ENCODE results near the gene PPFIA1. TPM values are rescaled to one million over a fixed set of nuclear protein-coding genes. Genes with fewer than 3 reads are reported as not detected.

PPFIA1 gene
- total and polyA plus RNA-seq, 8 donors = 14.9 to 28.7 (median 21.1) TPM

DNA sequence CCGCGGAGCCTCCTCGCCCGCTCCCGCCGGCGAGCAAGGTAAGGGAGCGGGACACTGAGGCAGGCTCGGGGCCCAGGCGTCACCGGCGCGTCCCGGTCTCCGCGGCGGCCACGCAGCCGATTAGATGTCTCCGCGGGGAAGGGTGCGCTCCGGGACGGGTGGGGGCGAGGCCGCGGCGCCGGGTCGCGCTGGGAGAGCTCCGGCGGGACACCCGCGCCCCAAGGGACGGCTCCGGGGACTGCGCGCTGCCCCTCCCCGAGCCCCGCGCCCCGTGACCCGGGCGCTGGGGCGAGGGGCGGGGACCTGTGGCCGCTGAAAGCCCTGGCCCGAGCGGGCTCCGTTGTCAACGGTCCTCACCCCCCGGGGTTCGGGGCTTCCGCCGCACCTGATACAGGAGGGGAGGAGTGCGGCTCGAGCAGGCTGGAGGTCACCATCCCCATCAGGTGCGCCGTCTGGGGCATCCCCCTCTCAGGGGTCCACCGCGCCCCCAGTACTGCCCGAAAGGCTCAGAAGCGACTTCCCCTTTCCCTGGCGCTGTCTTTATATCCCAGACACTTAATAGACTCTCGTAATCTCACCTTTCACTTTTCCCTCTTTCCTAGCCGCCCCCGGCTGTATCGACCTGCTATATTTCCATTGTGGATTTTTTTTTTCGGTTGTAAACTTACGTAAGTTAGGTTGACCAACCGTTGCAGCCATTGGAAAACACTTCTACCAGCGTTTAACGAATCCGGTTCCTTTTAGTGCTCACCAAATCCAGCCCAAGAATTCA is 573 bp downstream of the PPFIA1 start:
- intact Hi-C loops (cut with DNase I) = no loop called here
- H3K27me3 ChIP-seq = no peaks in the 10 kb centered on the region
- H3K4me3 ChIP-seq = peak overlapping the region; percentile 72 to 94 (median 88)
- WGBS, 2 donors = 1 to 2% methylated on average over 43 to 75 of the region's 75 CpGs
- FAIRE-seq (no peak), ATAC-seq (peak; percentile 27 to 53 (median 32)), DNase-seq (peak; percentile 28 to 84 (median 56))
- TF ChIP-seq, protein P1, sequence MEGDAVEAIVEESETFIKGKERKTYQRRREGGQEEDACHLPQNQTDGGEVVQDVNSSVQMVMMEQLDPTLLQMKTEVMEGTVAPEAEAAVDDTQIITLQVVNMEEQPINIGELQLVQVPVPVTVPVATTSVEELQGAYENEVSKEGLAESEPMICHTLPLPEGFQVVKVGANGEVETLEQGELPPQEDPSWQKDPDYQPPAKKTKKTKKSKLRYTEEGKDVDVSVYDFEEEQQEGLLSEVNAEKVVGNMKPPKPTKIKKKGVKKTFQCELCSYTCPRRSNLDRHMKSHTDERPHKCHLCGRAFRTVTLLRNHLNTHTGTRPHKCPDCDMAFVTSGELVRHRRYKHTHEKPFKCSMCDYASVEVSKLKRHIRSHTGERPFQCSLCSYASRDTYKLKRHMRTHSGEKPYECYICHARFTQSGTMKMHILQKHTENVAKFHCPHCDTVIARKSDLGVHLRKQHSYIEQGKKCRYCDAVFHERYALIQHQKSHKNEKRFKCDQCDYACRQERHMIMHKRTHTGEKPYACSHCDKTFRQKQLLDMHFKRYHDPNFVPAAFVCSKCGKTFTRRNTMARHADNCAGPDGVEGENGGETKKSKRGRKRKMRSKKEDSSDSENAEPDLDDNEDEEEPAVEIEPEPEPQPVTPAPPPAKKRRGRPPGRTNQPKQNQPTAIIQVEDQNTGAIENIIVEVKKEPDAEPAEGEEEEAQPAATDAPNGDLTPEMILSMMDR (IDR thresholded peaks at IDR 0.05) = peak in 1 of 4 donors; percentile 7
- peaks cover 3 to 14% (median 6%) of the 10 kb centered on the region in 3 donors for H3K4me1 ChIP-seq
- peak overlapping the region; percentile 75 to 86 (median 82) for H3K27ac ChIP-seq
- peaks cover 0 to 13% (median 0%) of the 10 kb centered on the region in 3 donors for H3K36me3 ChIP-seq
- no peaks in the 10 kb centered on the region for H3K9me3 ChIP-seq

DNA sequence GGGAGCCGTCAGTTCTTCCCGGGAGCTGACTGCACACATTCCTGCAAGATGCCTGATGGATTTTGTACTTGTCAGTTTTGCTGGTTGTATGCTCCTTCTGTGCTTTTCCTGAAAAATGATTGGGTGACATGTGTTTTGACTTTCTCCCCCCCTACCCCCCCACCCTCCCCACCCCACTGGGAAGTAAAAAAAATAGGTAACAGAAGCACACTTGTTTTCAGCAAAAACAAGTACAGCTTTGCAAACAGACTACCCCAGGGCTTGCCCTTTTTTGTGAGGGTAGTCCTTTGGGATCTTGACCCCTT is 1.1 kb downstream of the PPFIA1 start:
- TF ChIP-seq, protein P1 (IDR thresholded peaks at IDR 0.05) = no peak
- peaks cover 0 to 13% (median 0%) of the 10 kb centered on the region in 3 donors for H3K36me3 ChIP-seq
- H3K27me3 ChIP-seq = no peaks in the 10 kb centered on the region
- H3K4me3 ChIP-seq = peak overlapping the region; percentile 72 to 94 (median 88)
- WGBS, 2 donors = 0 to 3% methylated on average over 2 of the region's 2 CpGs
- H3K9me3 ChIP-seq = no peaks in the 10 kb centered on the region
- DNase-seq (no peak), ATAC-seq (no peak), FAIRE-seq (no peak)
- H3K27ac ChIP-seq = peak overlapping the region in 3 of 4 donors; percentile 75 to 83 (median 80)
- intact Hi-C loops (cut with DNase I) = no loop called here
- peaks cover 3 to 14% (median 6%) of the 10 kb centered on the region in 3 donors for H3K4me1 ChIP-seq

DNA sequence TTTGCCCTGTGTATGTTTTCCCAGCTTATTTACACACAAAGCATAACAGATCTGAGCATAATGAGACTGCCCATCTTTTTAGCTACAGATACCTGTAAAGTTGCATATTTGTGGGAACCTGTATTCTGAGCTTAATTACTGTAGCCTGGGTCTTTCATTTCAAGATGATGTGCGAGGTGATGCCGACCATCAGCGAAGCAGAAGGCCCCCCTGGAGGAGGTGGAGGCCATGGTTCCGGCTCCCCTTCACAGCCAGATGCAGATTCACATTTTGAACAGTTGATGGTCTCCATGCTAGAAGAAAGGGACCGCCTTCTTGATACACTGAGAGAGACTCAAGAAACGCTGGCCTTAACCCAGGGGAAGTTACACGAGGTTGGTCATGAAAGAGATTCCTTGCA is 1.5 kb downstream of the PPFIA1 start:
- no peak overlapping the region for H3K27ac ChIP-seq
- DNase-seq (no peak), ATAC-seq (no peak), FAIRE-seq (no peak)
- 77 to 83% methylated on average over 7 of the region's 7 CpGs for WGBS, 2 donors
- H3K27me3 ChIP-seq = no peaks in the 10 kb centered on the region
- no peaks in the 10 kb centered on the region for H3K9me3 ChIP-seq
- H3K4me3 ChIP-seq = no peak overlapping the region
- intact Hi-C loops (cut with DNase I) = no loop called here
- TF ChIP-seq, protein P1 (IDR thresholded peaks at IDR 0.05) = no peak
- H3K4me1 ChIP-seq = peaks cover 3 to 14% (median 6%) of the 10 kb centered on the region in 3 donors
- H3K36me3 ChIP-seq = peaks cover 0 to 13% (median 0%) of the 10 kb centered on the region in 3 donors

- 93 to 94% methylated on average over 8 of the region's 8 CpGs for WGBS, 2 donors
- Histone ChIP-seq H3K36me3 (peaks cover 0 to 13% (median 0%) of the 10 kb centered on the region in 3 donors), H3K4me1 (peaks cover 0 to 5% (median 0%) of the 10 kb centered on the region in 3 donors), H3K27me3 (no peaks in the 10 kb centered on the region), H3K4me3 (no peak overlapping the region), H3K9me3 (no peaks in the 10 kb centered on the region), H3K27ac (no peak overlapping the region)
- intact Hi-C loops (cut with DNase I) = no loop called here
- DNase-seq = no peak
- TF ChIP-seq, protein P1 (IDR thresholded peaks at IDR 0.05) = no peak
- no peak for ATAC-seq
- no peak for FAIRE-seq
Observed at GRCh38 chr11:70278994-70279393, 8.5 kb downstream of the PPFIA1 start.

- Histone ChIP-seq H3K27me3 (no peaks in the 10 kb centered on the region), H3K4me1 (no peaks in the 10 kb centered on the region), H3K27ac (no peak overlapping the region), H3K36me3 (no peaks in the 10 kb centered on the region), H3K4me3 (no peak overlapping the region), H3K9me3 (no peaks in the 10 kb centered on the region)
- FAIRE-seq (no peak), ATAC-seq (peak in 2 of 4 donors; percentile 19), DNase-seq (no peak)
- WGBS, 2 donors = 81 to 86% methylated on average over 7 of the region's 7 CpGs
- intact Hi-C loops (cut with DNase I) = no loop called here
- TF ChIP-seq, protein P1 (IDR thresholded peaks at IDR 0.05) = no peak
Observed at GRCh38 chr11:70281156-70281609, 10.7 kb downstream of the PPFIA1 start.
